Epithelial cell of proximal tubule (primary cell): ENCODE measurements around the gene STXBP5L. TPM values are rescaled to one million over a fixed set of nuclear protein-coding genes. Genes with fewer than 3 reads are reported as not detected.
"Not testable (repeated sequence)": the region's sequence is repeated elsewhere in the genome, so short reads cannot be mapped to it uniquely, and the experiment has no call there.

ENCODE experiments used
- DNase-seq: peaks from one replicate; pipeline ENCODE4 v3.0.0-alpha.2; 2011; ENCODE audit warnings: low read depth
- H3K4me3 ChIP-seq: 2 replicates; pipeline ENCODE4 v1.5.1; 2011; ENCODE audit warnings: low read depth, mild to moderate bottlenecking, low read length
- CTCF ChIP-seq: conservative IDR thresholded peaks from 2 replicates; pipeline ENCODE4 v1.5.1; 2012; ENCODE audit warnings: low read depth, mild to moderate bottlenecking, low read length
- total RNA-seq: library from RNA; depleted of rRNA; stranded (reverse); fragments of >200 nt; gene quantifications from 2 replicates; pipeline ENCODE4 v1.2.3, GENCODE V29; 2015

The STXBP5L gene
- total RNA-seq, 1 donor from 2014 or later: not detected

GRCh38 chr3:120988994-120989393 lies 81.0 kb downstream of the STXBP5L start:
- H3K4me3 ChIP-seq: no peak overlapping the region
- TF ChIP-seq CTCF: no peak
- DNase-seq: no peak

GRCh38 chr3:121018917-121019321 lies 110.9 kb downstream of the STXBP5L start:
- no peak for DNase-seq
- TF ChIP-seq CTCF: no peak
- H3K4me3 ChIP-seq: no peak overlapping the region

GRCh38 chr3:121063628-121064027 lies 155.6 kb downstream of the STXBP5L start:
- no peak for DNase-seq
- TF ChIP-seq CTCF: no peak
- H3K4me3 ChIP-seq: no peak overlapping the region

GRCh38 chr3:121064121-121064520 lies 156.1 kb downstream of the STXBP5L start:
- DNase-seq: no peak
- H3K4me3 ChIP-seq: no peak overlapping the region
- TF ChIP-seq CTCF: no peak

GRCh38 chr3:121072133-121072532 lies 164.1 kb downstream of the STXBP5L start:
- no peak for TF ChIP-seq CTCF
- DNase-seq: no peak
- no peak overlapping the region for H3K4me3 ChIP-seq

GRCh38 chr3:121073011-121073410 lies 165.0 kb downstream of the STXBP5L start:
- TF ChIP-seq CTCF: no peak
- DNase-seq: no peak
- H3K4me3 ChIP-seq: no peak overlapping the region

- TF ChIP-seq CTCF: no peak
- no peak for DNase-seq
- no peak overlapping the region for H3K4me3 ChIP-seq
Measured at GRCh38 chr3:121075191-121075590, 167.2 kb downstream of the STXBP5L start.

GRCh38 chr3:121078378-121079101 lies 170.5 kb downstream of the STXBP5L start:
- not testable (repeated sequence) for DNase-seq, H3K4me3 ChIP-seq
